ENCODE data around the gene TOPBP1.

DNA sequence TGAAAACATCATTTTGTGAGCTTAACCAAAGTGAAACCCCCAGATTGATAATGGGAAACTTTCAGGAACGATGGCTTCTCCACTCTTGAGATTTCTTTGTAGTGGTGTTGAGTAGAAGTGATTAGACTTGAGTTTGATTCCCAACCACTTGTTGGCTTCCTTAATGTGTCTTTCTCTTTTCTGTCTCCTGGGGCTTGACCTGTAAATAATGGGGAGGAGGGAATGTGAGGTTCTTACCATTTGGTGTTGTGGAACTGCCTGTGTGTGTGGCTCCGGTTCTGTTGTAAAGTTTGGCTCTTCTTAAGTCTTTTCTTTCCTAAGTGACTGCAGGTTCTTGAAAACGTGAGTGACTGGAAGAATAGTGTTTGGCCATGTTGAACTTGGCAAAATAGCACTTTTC is 85.6 kb downstream of the TOPBP1 start:
- TF ChIP-seq EZH2 (IDR thresholded peaks at IDR 0.05; ENCODE audit: borderline replicate concordance, low read depth, low read length, severe bottlenecking) (no peak), POLR2AphosphoS5 (IDR thresholded peaks at IDR 0.05; ENCODE audit: insufficient read depth, low read depth, low read length) (no peak), POLR2A (IDR thresholded peaks at IDR 0.05; ENCODE audit: low read depth, low read length) (no peak), JUN (IDR thresholded peaks at IDR 0.05; ENCODE audit: borderline replicate concordance, insufficient read depth, insufficient read length, low read depth) (no peak), FOS (IDR thresholded peaks at IDR 0.05; ENCODE audit: borderline replicate concordance, insufficient read depth, low read length) (no peak), GATA2 (IDR thresholded peaks at IDR 0.05; ENCODE audit: insufficient read depth, insufficient read length, low read depth, low read length) (no peak), MYC (IDR thresholded peaks at IDR 0.05; ENCODE audit: low read depth, low read length) (no peak)
- TF ChIP-seq, protein P1, sequence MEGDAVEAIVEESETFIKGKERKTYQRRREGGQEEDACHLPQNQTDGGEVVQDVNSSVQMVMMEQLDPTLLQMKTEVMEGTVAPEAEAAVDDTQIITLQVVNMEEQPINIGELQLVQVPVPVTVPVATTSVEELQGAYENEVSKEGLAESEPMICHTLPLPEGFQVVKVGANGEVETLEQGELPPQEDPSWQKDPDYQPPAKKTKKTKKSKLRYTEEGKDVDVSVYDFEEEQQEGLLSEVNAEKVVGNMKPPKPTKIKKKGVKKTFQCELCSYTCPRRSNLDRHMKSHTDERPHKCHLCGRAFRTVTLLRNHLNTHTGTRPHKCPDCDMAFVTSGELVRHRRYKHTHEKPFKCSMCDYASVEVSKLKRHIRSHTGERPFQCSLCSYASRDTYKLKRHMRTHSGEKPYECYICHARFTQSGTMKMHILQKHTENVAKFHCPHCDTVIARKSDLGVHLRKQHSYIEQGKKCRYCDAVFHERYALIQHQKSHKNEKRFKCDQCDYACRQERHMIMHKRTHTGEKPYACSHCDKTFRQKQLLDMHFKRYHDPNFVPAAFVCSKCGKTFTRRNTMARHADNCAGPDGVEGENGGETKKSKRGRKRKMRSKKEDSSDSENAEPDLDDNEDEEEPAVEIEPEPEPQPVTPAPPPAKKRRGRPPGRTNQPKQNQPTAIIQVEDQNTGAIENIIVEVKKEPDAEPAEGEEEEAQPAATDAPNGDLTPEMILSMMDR (IDR thresholded peaks at IDR 0.05; ENCODE audit: extremely low read depth in 1 of 2, insufficient read depth in 1 of 2, low read depth in 1 of 2, low read length in 2 of 2), result no peak
- TF ChIP-seq, protein P2, sequence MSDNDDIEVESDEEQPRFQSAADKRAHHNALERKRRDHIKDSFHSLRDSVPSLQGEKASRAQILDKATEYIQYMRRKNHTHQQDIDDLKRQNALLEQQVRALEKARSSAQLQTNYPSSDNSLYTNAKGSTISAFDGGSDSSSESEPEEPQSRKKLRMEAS (IDR thresholded peaks at IDR 0.05; ENCODE audit: insufficient read depth, insufficient read length), result no peak
